ENCODE data around the gene RBM26.
"Not testable (repeated sequence)": the region's sequence is repeated elsewhere in the genome, so short reads cannot be mapped to it uniquely, and the experiment has no call there.

The RBM26 gene

DNA sequence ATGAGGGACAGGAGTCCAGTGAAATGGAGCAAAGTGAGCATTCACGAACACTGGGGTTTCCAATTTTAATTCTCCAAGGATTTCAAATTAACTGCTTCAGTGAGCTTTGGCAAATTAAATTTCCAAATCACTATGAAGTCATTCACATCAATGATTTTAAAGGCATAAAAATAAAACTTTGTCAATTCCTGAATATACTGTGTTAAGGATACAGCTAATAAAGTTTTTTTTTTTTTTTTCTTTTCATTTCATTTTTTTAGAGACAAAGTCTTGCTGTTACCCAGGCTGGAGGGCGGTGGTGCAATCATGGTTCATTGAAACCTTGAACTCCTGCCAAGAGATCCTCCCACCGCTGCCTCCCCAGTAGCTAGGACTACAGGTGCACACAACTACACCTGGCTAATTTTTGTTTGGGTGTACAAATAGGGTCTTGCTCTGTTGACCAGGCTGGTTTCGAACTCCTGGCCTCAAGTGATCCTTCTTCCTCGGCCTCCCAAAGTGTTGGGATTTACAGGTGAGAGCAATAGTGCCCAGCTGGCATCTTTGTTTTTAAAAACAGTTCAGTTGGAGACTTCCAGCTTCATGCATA is 21.9 kb downstream of the RBM26 start:
- DNase-seq, result no peak

DNA sequence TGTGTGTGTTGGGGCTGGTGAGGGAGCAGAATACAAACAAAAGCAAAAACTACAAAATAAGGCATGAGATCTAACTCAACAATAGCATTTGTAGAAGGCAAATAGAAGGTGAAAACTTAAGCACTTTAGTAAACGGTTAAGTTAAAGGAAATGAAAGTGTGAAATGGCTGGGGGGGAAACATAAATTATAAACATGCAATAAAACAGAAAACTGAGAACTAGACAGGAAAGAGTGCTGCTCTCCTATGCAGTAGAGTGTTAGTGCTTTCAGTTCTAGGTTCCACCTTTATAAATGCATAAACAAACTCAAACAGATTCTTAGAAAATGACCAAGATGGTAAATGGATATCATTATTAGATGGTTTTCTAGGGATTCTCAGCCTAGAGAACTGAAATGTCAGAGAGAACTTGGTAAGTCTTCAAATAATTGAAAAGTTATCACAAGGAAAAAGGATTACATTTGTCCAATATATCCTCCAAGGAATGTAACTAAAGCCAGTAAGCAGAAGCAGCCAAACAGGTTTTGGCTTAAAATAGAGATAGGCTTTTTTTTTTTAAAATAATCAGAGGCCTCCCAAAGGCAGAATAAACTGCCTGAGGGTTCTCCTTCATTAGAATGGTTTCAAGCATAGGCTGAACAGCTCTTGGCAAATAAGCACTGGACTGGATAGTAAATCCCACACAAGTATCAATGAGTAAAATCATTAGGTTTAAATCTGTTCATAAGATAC is 23.3 kb downstream of the RBM26 start:
- DNase-seq, result peak; percentile 26

GRCh38 chr13:79380997-79381396 is 25.1 kb downstream of the RBM26 start:
- DNase-seq, result peak; percentile 28

DNA sequence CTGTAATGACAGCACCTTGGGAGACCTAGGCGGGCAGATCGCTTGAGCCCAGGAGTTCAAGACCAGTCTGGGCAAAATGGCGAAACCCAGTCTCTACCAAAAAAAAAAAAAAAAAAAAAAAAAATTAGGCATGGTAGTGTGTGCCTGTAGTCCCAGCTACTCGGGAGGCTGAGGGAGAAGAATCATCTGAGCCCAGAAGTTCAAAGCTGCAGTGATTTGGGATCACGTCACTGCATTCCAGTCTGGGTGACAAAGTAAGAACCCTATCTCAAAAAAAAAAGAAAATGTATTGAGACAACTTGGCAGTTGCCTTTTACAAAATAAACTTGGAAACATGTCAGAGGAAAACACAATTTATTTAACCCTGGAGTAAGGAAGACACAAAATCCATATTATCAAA is 26.8 kb downstream of the RBM26 start:
- no peak for DNase-seq

DNA sequence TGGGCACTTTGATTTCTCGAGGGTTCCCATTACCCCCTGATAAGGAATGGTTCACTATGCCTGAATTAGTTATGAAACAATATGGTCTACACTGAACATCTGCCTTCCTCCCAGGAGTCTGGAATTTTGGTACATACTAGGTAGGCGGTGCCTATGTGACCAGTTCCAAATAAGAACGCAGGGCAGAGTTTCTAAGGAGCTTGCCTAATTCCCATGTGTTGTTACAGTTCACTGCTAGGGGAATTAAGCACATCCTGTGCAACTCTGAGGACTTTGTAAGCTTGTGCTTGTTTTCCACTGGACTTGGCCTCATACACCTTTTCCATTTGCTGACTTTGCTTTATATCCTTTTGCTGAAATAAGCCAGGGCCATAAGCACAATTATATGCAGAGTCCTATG is 29.2 kb downstream of the RBM26 start:
- DNase-seq, result no peak

DNA sequence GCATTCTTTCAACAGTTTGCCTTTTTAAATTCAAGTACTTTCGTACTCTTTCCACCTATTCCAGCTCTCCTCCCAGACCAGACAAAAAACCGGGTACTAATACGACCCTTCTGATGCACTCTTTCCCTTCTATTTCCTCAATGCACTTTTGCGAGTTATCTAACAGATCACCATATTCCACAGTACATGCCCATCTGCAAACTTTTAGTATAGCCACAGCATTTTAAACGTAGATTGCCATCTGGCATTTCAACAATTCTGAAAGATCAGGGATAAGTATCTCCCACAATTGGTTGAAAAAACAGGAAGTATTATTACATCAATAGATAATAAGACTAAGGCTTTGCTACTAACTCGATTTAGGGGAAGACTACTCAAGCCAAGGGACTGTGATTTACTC is 31.5 kb downstream of the RBM26 start:
- no peak for DNase-seq

DNA sequence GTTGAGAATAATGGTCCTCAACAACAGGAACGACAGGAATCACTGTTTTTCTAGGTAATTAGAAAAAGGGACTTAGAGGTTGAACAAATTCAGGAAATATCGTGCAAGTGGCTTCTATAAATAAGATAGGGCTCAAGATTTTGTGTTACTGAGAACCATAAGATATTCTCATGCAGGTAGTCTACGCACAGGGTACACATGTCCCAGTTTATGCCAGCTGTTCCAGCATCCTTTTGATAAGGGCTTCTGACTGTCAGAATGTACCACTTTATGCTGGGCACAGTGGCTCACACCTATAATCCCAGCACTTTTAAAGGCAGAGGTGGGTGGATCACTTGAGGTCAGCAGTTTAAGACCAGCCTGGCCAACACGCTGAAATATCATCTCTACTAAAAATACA is 32.1 kb downstream of the RBM26 start:
- DNase-seq, result no peak

GRCh38 chr13:79369226-79369625 is 36.8 kb downstream of the RBM26 start:
- no peak for DNase-seq

GRCh38 chr13:79365981-79366380 is 40.1 kb downstream of the RBM26 start:
- DNase-seq, result no peak

GRCh38 chr13:79361299-79361698 is 44.8 kb downstream of the RBM26 start:
- no peak for DNase-seq

- DNase-seq, result peak; percentile 11
Measured at GRCh38 chr13:79360095-79360494, 46.0 kb downstream of the RBM26 start.

GRCh38 chr13:79359064-79359463 is 47.0 kb downstream of the RBM26 start:
- DNase-seq, result no peak

DNA sequence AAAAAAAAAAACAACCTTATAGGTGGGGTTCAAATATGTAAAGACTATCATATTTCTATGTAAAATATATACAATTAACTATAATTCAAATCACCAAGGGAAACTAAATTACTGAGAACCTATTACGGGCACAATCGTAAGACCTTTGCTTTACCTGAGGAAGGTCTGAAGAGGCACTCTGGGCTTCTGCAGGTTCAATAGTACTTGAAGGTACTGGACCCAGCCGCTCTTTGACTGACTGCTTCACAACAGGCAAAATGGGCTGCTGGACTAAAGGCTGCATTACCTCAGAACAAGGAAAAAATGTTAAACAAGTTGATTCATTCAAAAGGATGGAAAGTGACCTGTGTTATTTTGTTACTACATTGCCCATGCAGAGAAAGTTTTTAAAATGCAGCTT is 51.8 kb downstream of the RBM26 start:
- DNase-seq, result no peak

DNA sequence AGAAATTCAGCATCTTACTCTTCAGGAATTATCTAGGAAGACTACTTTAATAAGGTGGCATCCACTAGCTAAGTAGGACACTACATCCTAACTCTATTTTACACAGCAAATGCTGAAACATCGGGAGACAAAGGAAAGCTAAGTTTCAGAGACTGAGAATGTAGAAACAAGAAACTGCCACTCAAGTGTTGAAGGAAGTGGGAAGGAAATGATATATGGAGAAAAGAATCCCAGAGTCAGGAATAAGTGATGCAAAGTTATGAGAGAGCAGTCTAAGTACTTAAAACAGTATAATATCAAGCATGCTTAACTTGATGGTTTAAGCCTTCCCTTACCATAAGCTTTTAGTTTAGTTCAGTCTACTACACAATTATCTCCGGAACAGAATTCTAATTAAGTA is 52.4 kb downstream of the RBM26 start:
- no peak for DNase-seq

GRCh38 chr13:79352107-79352506 is 53.9 kb downstream of the RBM26 start:
- DNase-seq, result no peak

DNA sequence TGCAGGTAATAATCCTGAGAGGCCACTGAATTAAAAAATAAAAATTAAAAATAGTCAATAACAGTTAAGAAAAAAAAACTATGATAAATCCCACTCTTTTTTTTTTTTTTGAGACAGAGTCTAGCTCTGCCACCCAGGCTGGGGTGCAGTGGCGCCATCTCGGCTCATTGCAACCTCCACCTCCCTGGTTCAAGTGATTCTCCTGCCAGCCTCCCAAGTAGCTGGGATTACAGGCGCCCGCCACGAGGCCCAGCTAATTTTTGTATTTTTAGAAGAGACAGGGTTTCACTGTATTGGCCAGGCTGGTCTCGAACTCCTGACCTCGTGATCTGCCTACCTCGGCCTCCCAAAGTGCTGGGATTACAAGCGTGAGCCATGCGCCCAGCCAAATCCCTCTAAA is 56.4 kb downstream of the RBM26 start:
- not testable (repeated sequence) for DNase-seq

DNA sequence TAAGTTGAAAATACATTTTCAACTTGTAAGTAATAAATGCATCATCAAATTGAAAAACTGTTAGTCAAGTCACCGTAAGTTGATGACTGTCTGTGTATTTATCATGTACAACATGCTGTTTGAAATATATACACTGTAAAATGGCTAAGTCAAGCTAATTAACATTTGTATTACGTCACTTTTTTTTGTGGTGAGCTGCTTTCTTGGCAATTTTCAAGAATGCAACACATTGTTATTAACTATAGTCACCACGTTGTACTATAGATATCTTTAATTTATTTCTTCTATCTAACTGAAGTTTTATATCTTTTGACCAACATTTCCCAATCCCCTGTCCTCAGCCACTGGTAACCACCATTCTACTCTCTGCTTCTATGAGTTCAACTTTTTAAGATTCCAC is 57.0 kb downstream of the RBM26 start:
- no peak for DNase-seq

GRCh38 chr13:79346300-79346914 is 59.6 kb downstream of the RBM26 start:
- DNase-seq, result no peak

DNA sequence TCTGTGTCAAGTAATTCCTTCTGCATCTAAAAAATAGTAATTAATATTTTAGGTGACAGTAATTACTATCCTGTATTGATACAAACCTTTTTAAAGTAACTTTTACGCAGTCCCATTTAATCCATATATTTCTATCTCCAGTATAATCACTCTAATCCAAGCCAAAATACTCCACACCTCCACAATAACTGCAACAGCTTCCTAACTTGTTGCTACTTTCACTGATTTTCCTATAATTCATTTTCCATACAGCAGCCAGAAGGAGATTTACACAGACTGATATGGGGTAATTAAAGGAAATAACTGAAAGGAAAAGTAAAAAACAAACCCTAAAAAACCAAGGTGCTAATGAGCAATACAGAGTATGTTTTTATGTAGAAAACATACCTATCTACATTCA is 64.9 kb downstream of the RBM26 start:
- no peak for DNase-seq

DNA sequence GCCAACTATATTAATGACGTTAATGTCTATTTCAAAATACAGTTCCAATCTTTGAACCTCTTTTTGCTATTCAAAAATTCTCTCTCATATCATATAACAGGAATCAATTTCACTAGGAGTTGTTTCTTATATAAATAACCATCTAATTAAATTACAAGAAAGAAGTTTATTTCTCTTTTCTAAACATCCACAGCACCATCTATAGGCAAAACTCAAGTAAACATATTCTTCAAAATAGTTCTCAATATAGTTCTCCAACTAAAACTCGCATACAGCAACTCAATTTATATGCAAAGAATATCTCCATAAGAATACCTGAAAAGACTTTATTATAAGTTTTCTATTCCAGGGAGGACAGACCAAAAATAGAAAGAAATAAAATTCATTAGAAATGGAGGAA is 65.6 kb downstream of the RBM26 start:
- DNase-seq, result no peak

DNA sequence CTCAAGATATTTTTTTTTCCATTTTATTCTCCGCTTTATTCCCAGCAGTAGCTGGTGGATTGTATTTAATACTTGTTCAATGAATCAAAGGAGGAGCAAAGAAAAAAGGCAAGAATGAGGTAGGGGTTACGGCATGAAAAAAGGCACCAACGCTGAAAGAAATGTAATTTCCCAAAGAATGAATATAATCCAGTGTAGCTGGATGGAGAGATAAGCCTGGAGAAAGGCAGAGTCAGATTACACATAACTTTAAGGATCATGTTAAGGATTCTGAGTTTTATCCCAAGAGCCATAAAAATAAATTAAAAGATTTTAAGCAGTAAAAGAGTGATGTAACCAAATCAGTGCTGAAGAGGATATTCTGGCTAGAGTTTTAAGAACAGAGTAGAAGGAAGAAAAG is 67.7 kb downstream of the RBM26 start:
- DNase-seq, result no peak

DNA sequence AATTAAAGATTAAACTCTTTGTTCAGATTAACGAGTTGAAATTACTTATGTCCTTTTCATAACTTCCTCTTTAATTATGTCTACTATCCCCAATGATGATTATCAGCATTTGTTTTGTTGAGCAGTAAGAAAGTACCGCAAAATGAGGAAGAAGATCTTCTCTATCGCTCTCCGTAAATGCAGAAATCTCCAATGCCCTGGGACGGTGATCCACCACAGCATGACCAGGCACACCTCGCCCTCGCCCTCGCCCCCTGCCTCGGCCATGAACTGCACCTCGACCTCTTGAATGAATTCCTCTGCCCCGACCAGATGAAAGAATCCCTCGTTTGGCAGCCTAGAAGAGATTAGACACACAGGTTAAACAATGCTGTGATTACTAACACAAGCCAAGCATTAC is 69.1 kb downstream of the RBM26 start:
- DNase-seq, result no peak

- DNase-seq, result no peak
Measured at GRCh38 chr13:79328510-79328909, 77.5 kb downstream of the RBM26 start.

- DNase-seq, result peak; percentile 19
Measured at GRCh38 chr13:79320433-79320832, 85.6 kb downstream of the RBM26 start.

DNA sequence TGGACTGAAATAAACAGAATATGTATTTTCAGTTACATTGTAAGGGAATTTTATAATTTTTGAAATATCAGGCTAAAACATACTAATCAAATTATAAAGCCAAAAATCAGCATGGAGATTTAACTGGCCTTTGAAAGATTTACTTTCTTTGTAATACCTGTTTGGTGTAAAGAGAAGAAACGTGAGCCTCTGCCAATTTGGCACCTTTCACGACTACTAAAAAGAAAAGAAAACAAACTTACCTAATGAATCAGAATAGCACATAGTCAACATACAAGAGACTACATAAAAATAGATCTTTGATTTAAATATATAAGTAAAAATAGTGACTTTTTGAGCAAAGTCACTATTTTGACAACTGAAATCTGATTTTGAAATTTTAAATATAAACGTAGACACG is 87.4 kb downstream of the RBM26 start:
- no peak for DNase-seq
